Endodermal cell (in vitro differentiated cells): ENCODE results near the gene RBM47. TPM values are rescaled to one million over a fixed set of nuclear protein-coding genes. Genes with fewer than 3 reads are reported as not detected.

Source experiments
- DNase-seq: peaks from one replicate; pipeline ENCODE4 v3.0.0-alpha.2; 2017
- H3K27ac ChIP-seq: 2 replicates; pipeline ENCODE4 v1.5.1; 2013; ENCODE audit warnings: mild to moderate bottlenecking, low read depth, low read length, moderate library complexity
- H3K27me3 ChIP-seq: 2 replicates; pipeline ENCODE4 v1.6.1; 2013; ENCODE audit warnings: mild to moderate bottlenecking, low read length, moderate library complexity; ENCODE audit not compliant: insufficient read depth, control insufficient read depth, poor library complexity, severe bottlenecking
- H3K36me3 ChIP-seq: 2 replicates; pipeline ENCODE4 v1.7.0; 2013; ENCODE audit warnings: mild to moderate bottlenecking, low read length, moderate library complexity; ENCODE audit not compliant: control insufficient read depth, insufficient read depth
- H3K4me1 ChIP-seq: one replicate; pipeline ENCODE4 v1.7.0; 2013; ENCODE audit warnings: low read length; ENCODE audit not compliant: control insufficient read depth, insufficient read depth
- H3K4me3 ChIP-seq: 2 replicates; pipeline ENCODE4 v1.5.1; 2013; ENCODE audit warnings: mild to moderate bottlenecking, low read length, moderate library complexity
- H3K9ac ChIP-seq: 2 replicates; pipeline ENCODE4 v1.6.1; 2013; ENCODE audit warnings: mild to moderate bottlenecking, low read length, moderate library complexity; ENCODE audit not compliant: poor library complexity, severe bottlenecking; ENCODE audit errors: extremely low read depth
- H3K9me3 ChIP-seq: 2 replicates; pipeline ENCODE4 v1.6.1; 2013; ENCODE audit warnings: mild to moderate bottlenecking, low read length, moderate library complexity; ENCODE audit not compliant: control insufficient read depth
- H3K27ac Mint-ChIP-seq: 2 replicates; pipeline ENCODE4 v1.8.0; 2020; ENCODE audit warnings: mixed read lengths
- H3K27me3 Mint-ChIP-seq: 2 replicates; pipeline ENCODE4 v1.8.0; 2021; ENCODE audit warnings: mild to moderate bottlenecking, mixed read lengths; ENCODE audit not compliant: insufficient read depth
- H3K36me3 Mint-ChIP-seq: 2 replicates; pipeline ENCODE4 v1.8.0; 2020; ENCODE audit warnings: low read depth, mixed read lengths
- H3K4me1 Mint-ChIP-seq: 2 replicates; pipeline ENCODE4 v1.8.0; 2020; ENCODE audit warnings: mixed read lengths
- H3K4me3 Mint-ChIP-seq: 2 replicates; pipeline ENCODE4 v1.8.0; 2020; ENCODE audit warnings: mild to moderate bottlenecking, moderate library complexity, mixed read lengths
- H3K9me3 Mint-ChIP-seq: 2 replicates; pipeline ENCODE4 v1.8.0; 2020; ENCODE audit warnings: mild to moderate bottlenecking, mixed read lengths
- CTCF ChIP-seq: fragments of 200-600 bp; sonication (generic); conservative IDR thresholded peaks from 2 replicates; pipeline ENCODE4 v1.5.0; 2021; ENCODE audit warnings: antibody characterized with exemption, mild to moderate bottlenecking
- WGBS, 2 experiments: methylation state at CpG; one replicate each; pipeline versions ENCODE4 v1.1.5 to v1.1.7; 2013; ENCODE audit warnings: missing lambda C conversion rate in 2 of 2, mixed read lengths in 1 of 2; ENCODE audit not compliant: insufficient coverage in 1 of 2, insufficient read length in 1 of 2; 5-methylcytosine and 5-hydroxymethylcytosine counted together
- total RNA-seq, 2 donors: library from RNA; stranded (reverse); fragmentation: NEBNext Ultra II Directional in 1 of 2; extraction: Animal tissue kit (Norgen Biotek cat#: 25700) in 1 of 2; gene quantifications; 2 replicates in 1 of 2; 3 replicates in 1 of 2; pipeline ENCODE4 v1.2.1, GENCODE V29; 2021

Gene RBM47
- total RNA-seq, 2 donors from 2014 or later: 71.7 to 90.6 TPM

DNA sequence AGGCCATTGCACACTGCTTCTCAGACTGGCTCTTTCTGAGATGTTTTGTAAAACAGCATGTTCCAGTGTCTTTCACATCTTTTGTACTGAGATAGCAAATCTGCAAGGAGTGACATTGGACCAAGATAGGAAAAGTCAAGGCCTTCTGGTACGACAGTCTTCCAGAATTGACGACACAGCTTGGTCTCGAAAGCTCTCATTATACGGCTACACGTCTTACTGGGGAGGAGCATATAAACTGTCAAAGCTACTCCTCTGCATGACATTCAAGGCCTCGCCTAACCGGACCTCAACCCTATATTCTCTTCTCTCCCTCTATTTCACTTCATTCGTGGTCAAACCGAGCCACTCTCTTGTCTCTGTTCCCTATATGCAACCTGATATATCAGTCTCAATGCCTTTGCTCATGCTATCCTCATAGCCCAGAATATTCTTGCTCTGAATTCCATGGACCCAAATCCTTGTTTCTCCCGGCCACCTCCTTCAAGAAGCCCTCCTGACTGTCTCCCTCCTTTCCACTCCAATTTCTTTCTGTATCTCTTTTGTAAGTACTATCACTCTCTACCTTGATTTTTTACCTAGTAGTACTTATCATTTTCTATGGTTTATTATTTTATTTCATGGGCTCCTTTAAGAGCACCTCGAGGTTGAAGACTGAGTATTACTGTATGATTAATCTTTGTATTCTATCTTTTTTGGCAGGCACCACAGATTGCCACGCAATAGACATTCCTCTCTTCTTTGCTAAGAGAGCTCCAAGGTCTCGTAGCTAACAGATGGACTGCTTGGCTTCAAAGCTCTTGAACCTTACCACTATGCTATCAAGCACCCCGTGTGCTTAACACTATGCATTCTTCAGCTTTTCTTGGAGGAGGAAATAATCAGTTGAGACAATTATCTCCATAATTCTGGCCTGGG, 35.1 kb downstream of the RBM47 start:
- no peak overlapping the region for H3K4me3 ChIP-seq
- no peak overlapping the region for H3K27ac ChIP-seq
- peaks cover 5% of the 10 kb centered on the region for H3K4me1 ChIP-seq
- no peak for TF ChIP-seq CTCF
- WGBS, 2 experiments: 89 to 91% methylated on average over 12 to 14 of the region's 14 CpGs
- H3K9me3 ChIP-seq: no peaks in the 10 kb centered on the region
- Mint-ChIP-seq H3K27me3 (no peaks in the 10 kb centered on the region), H3K9me3 (no peaks in the 10 kb centered on the region), H3K4me3 (no peak overlapping the region), H3K27ac (no peak overlapping the region), H3K4me1 (peaks cover 12% of the 10 kb centered on the region), H3K36me3 (peaks cover 52% of the 10 kb centered on the region)
- peaks cover 5% of the 10 kb centered on the region for H3K36me3 ChIP-seq
- no peak for DNase-seq
- H3K9ac ChIP-seq: no peak overlapping the region
- H3K27me3 ChIP-seq: no peaks in the 10 kb centered on the region

GRCh38 chr4:40592034-40592433, 37.6 kb downstream of the RBM47 start:
- no peak for DNase-seq
- Histone ChIP-seq H3K4me3 (no peak overlapping the region), H3K4me1 (peaks cover 5% of the 10 kb centered on the region), H3K9me3 (no peaks in the 10 kb centered on the region), H3K9ac (no peak overlapping the region), H3K27me3 (no peaks in the 10 kb centered on the region), H3K27ac (no peak overlapping the region), H3K36me3 (peaks cover 5% of the 10 kb centered on the region)
- Mint-ChIP-seq H3K4me1 (peaks cover 25% of the 10 kb centered on the region), H3K4me3 (no peak overlapping the region), H3K27me3 (no peaks in the 10 kb centered on the region), H3K36me3 (peaks cover 53% of the 10 kb centered on the region), H3K27ac (no peak overlapping the region), H3K9me3 (no peaks in the 10 kb centered on the region)
- WGBS, 2 experiments: 95 to 96% methylated on average over 3 of the region's 3 CpGs
- TF ChIP-seq CTCF: no peak

DNA sequence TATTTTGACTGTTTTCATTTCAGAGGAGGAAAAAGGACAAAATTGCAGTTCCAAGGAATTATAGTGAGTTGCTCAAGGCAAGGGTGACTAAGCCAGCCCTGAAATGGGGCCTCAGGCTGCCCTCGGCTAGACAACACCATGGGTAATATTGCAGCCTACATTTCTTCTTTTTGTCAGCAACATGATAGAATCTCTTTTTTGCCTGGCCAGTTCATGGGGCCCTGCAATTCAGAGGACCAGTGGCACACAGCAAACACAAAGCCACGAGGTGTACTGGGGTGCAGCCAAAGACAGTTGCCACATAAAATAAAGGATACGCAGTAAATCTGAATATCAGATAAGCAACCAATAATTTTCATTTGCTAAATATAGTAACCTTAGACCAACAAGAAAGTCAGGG, 41.8 kb downstream of the RBM47 start:
- Mint-ChIP-seq H3K27ac (no peak overlapping the region), H3K9me3 (no peaks in the 10 kb centered on the region), H3K27me3 (no peaks in the 10 kb centered on the region), H3K4me3 (no peak overlapping the region), H3K4me1 (peaks cover 36% of the 10 kb centered on the region), H3K36me3 (peaks cover 34% of the 10 kb centered on the region)
- H3K9ac ChIP-seq: no peak overlapping the region
- DNase-seq: no peak
- H3K4me3 ChIP-seq: no peak overlapping the region
- H3K27me3 ChIP-seq: no peaks in the 10 kb centered on the region
- H3K36me3 ChIP-seq: no peaks in the 10 kb centered on the region
- peaks cover 11% of the 10 kb centered on the region for H3K4me1 ChIP-seq
- no peak overlapping the region for H3K27ac ChIP-seq
- 87 to 100% methylated on average over 2 to 3 of the region's 3 CpGs for WGBS, 2 experiments
- H3K9me3 ChIP-seq: no peaks in the 10 kb centered on the region
- no peak for TF ChIP-seq CTCF
